Naive thymus-derived CD8-positive, alpha-beta T cell (primary cell): Measurements from ENCODE around the gene AMZ1. TPM values are rescaled to one million over a fixed set of nuclear protein-coding genes. Genes with fewer than 3 reads are reported as not detected.
"Not testable (repeated sequence)": the region's sequence is repeated elsewhere in the genome, so short reads cannot be mapped to it uniquely, and the experiment has no call there.

ENCODE experiments used
- ATAC-seq, 2 donors: fragments of 150-1000 bp; cut with Tn5 transposase in 1 of 2; sonication (Bioruptor Pico), chemical (Tn5 transposase) in 1 of 2; 1 replicate in 1 of 2; 2 replicates in 1 of 2; pipeline ENCODE4 v1.10.0; 2021; ENCODE audit warnings: mild to moderate bottlenecking in 2 of 2, moderate library complexity in 2 of 2
- POLR2A ChIA-PET: fragments of 350-600 bp; sonication (Branson Sonifier 250); formaldehyde crosslinking; loops from one replicate; lab custom pipeline; 2021; ENCODE audit warnings: antibody characterized with exemption; lab: Charles Lee
- DNase-seq, 10 donors: peaks; one replicate each; pipeline versions ENCODE4 v3.0.0 to v3.0.0-alpha.2; 2020 to 2022
- H3K27ac Mint-ChIP-seq, 10 donors: one replicate each; pipeline ENCODE4 v1.8.0; 2020 to 2022; ENCODE audit warnings: mild to moderate bottlenecking in 10 of 10, mixed read lengths in 10 of 10, moderate library complexity in 4 of 10, inconsistent platforms in 1 of 10
- H3K27me3 Mint-ChIP-seq, 5 donors: one replicate each; pipeline ENCODE4 v1.8.0; 2021 to 2022; ENCODE audit warnings: mixed read lengths in 5 of 5
- H3K36me3 Mint-ChIP-seq, 3 donors: one replicate each; pipeline ENCODE4 v1.8.0; 2020 to 2022; ENCODE audit warnings: mixed read lengths in 3 of 3, mild to moderate bottlenecking in 2 of 3, inconsistent platforms in 1 of 3
- H3K4me1 Mint-ChIP-seq, 4 donors: one replicate each; pipeline ENCODE4 v1.8.0; 2021 to 2022; ENCODE audit warnings: mixed read lengths in 4 of 4
- H3K4me3 Mint-ChIP-seq, 10 donors: one replicate each; pipeline ENCODE4 v1.8.0; 2020 to 2022; ENCODE audit warnings: mild to moderate bottlenecking in 10 of 10, mixed read lengths in 10 of 10, moderate library complexity in 6 of 10, inconsistent platforms in 1 of 10
- H3K9me3 Mint-ChIP-seq, 9 donors: one replicate each; pipeline ENCODE4 v1.8.0; 2020 to 2022; ENCODE audit warnings: mixed read lengths in 9 of 9, mild to moderate bottlenecking in 3 of 9, inconsistent platforms in 1 of 9, moderate library complexity in 1 of 9
- polyA plus RNA-seq, 3 donors: library from polyadenylated mRNA; unstranded; fragments of 300-500 nt; fragmentation: Illumina TruSeq; gene quantifications; one replicate each; pipeline ENCODE4 v1.2.3, GENCODE V29; 2021
- total RNA-seq, 8 experiments: library from RNA in 2 of 8; stranded (reverse) in 2 of 8; gene quantifications; one replicate each; pipeline ENCODE4 v1.2.3 and lab custom pipeline; 2021 to 2026

Gene AMZ1
- total and polyA plus RNA-seq, 5 experiments from 2014 or later, result 0.05 TPM; not detected in 4

DNA sequence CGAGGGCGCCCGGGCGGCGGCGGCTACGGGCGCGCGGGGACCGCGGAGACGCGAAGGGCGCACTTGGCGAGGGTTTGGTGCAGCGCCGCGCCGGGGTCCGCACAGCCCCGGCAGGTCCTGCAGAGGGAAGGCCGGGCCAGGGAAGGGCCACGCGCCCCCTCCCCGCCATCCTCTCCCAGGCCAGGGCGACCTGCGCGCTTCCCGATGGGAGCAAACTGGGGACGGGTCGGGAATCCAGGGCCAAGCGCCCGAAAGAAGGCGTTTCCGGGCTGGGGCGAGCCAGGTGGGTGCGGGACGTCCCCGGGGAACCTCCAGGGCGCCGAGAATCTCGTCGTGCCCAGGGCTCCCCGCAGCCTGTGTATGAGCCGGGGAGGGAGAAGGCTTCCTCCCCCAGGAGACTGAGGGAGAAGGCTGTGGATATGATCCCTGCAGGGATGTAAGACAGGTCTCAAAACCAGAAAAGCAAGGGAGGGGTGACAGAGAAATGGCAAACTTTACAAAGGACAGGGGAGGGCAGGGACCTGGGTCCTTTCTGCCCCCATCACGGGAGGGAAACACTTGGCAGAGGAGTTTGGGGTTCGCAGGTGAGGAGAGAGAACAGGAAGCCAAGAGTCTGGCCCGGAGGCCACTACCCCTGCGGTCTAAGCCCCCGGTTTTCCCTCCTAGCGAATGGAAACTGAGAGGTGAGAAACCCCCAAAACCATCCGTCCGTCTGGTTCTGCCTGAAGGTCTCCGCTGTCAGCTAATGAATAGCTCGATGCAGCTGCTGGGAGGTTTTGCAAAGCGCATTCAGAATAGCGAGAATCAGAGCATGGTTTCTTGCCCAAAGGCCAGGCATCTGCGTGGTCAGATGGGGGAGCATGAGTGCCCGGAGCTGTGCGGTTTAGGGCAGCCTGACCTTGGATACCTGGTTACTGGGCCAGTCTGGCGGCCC is 674 bp downstream of the AMZ1 start:
- DNase-seq (peak in 1 of 10 donors; percentile 36), ATAC-seq (peak in 1 of 2 donors; percentile 30)
- POLR2A ChIA-PET, result no interaction called here
- H3K27me3 Mint-ChIP-seq, result peaks cover 17 to 53% (median 41%) of the 10 kb centered on the region in 5 donors
- H3K4me3 Mint-ChIP-seq, result peak overlapping the region in 9 of 10 donors; percentile 5 to 57 (median 38)
- peak overlapping the region in 1 of 10 donors; percentile 25 for H3K27ac Mint-ChIP-seq
- H3K4me1 Mint-ChIP-seq, result peaks cover 5 to 13% (median 8%) of the 10 kb centered on the region in 4 donors
- no peaks in the 10 kb centered on the region for H3K36me3 Mint-ChIP-seq
- no peaks in the 10 kb centered on the region for H3K9me3 Mint-ChIP-seq

GRCh38 chr7:2689343-2689847 is 1.4 kb downstream of the AMZ1 start:
- Mint-ChIP-seq H3K27ac (no peak overlapping the region), H3K4me1 (peaks cover 5 to 13% (median 8%) of the 10 kb centered on the region in 4 donors), H3K27me3 (peaks cover 17 to 53% (median 40%) of the 10 kb centered on the region in 5 donors), H3K4me3 (peak overlapping the region in 1 of 10 donors; percentile 38), H3K9me3 (no peaks in the 10 kb centered on the region), H3K36me3 (no peaks in the 10 kb centered on the region)
- POLR2A ChIA-PET, result no interaction called here
- no peak for ATAC-seq
- DNase-seq, result peak in 1 of 10 donors; percentile 19

GRCh38 chr7:2689951-2690705 is 2.1 kb downstream of the AMZ1 start:
- no peaks in the 10 kb centered on the region for H3K9me3 Mint-ChIP-seq

GRCh38 chr7:2691011-2691707 is 3.2 kb downstream of the AMZ1 start:
- peak in 1 of 10 donors; percentile 57 for DNase-seq
- Mint-ChIP-seq H3K36me3 (no peaks in the 10 kb centered on the region), H3K27ac (peak overlapping the region in 1 of 10 donors; percentile 43), H3K4me1 (peaks cover 5 to 13% (median 8%) of the 10 kb centered on the region in 4 donors), H3K27me3 (peaks cover 16 to 45% (median 34%) of the 10 kb centered on the region in 5 donors), H3K4me3 (no peak overlapping the region), H3K9me3 (no peaks in the 10 kb centered on the region)
- ATAC-seq, result no peak
- POLR2A ChIA-PET, result interaction anchor here (0.7 kb wide), 1 partner anchor 63 kb away, joined by 5 read pairs; no protein-coding TSS in a partner anchor

More at GRCh38 chr7:2689951-2690705, 2.1 kb downstream of the AMZ1 start:
- ATAC-seq (no peak), DNase-seq (peak in 1 of 10 donors; percentile 26)
- H3K4me3 Mint-ChIP-seq, result no peak overlapping the region
- POLR2A ChIA-PET, result interaction anchor here (0.6 kb wide), 1 partner anchor 379 kb away, joined by 3 read pairs; no protein-coding TSS in a partner anchor
- H3K27me3 Mint-ChIP-seq, result peaks cover 17 to 50% (median 40%) of the 10 kb centered on the region in 5 donors
- no peaks in the 10 kb centered on the region for H3K36me3 Mint-ChIP-seq
- peak overlapping the region in 1 of 10 donors; percentile 11 for H3K27ac Mint-ChIP-seq
- peaks cover 5 to 13% (median 8%) of the 10 kb centered on the region in 4 donors for H3K4me1 Mint-ChIP-seq

DNA sequence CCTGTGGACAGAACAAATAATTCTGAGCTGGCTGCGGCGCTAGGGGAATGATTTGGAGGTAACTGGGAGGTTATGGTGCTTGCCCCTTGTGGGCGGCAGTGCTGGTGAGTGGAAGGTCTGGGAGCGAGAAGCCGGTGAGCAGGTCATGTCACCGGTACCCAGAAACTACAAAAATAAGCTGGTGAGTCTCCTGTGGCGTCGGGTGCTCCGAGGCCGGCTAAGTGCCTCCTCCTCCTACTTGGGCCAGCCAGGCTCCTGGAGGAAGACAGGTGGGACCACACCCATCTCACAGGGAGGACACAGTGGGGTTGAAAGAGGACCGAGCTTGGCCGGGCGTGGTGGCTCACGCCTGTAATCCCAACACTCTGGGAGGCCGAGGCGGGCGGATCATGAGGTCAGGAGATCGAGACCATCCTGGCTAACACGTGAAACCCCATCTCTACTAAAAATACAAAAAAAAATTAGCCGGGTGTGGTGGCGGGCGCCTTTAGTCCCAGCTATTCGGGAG is 4.0 kb downstream of the AMZ1 start:
- H3K36me3 Mint-ChIP-seq, H3K9me3 Mint-ChIP-seq, H3K27ac Mint-ChIP-seq, ATAC-seq, H3K4me3 Mint-ChIP-seq: not testable (repeated sequence)
- DNase-seq, result peak in 1 of 10 donors; percentile 40
- POLR2A ChIA-PET, result interaction anchor here (0.6 to 0.7 kb wide), 2 partner anchors 62 to 278 kb away, joined by 3 to 5 read pairs; no protein-coding TSS in a partner anchor
- Mint-ChIP-seq H3K27me3 (peaks cover 14 to 40% (median 30%) of the 10 kb centered on the region in 5 donors), H3K4me1 (peaks cover 5 to 13% (median 8%) of the 10 kb centered on the region in 4 donors)

DNA sequence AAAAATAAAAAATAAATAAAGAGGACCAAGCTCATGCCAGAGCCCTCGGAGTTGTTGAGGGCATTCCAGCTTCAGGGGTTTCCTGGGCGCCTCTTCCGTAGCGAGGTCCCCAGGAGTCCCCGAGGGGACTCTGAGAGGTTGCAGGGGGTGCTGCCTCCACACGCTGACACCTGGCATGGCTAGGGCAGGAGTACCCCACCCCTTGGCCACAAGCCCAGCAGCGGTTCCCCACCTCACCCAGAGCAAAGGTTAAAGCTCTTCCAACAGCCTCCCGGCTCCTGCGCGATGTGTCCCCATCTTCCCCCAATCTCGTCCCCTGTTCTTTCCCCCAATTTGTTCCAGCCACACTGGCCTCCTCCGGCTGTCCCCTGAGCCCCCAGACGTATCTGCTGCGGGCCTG is 4.5 kb downstream of the AMZ1 start:
- ATAC-seq (no peak), DNase-seq (peak in 1 of 10 donors; percentile 35)
- Mint-ChIP-seq H3K4me1 (peaks cover 5 to 16% (median 10%) of the 10 kb centered on the region in 4 donors), H3K4me3 (no peak overlapping the region), H3K36me3 (no peaks in the 10 kb centered on the region), H3K9me3 (no peaks in the 10 kb centered on the region), H3K27ac (no peak overlapping the region), H3K27me3 (peaks cover 10 to 35% (median 25%) of the 10 kb centered on the region in 5 donors)
- POLR2A ChIA-PET, result no interaction called here

DNA sequence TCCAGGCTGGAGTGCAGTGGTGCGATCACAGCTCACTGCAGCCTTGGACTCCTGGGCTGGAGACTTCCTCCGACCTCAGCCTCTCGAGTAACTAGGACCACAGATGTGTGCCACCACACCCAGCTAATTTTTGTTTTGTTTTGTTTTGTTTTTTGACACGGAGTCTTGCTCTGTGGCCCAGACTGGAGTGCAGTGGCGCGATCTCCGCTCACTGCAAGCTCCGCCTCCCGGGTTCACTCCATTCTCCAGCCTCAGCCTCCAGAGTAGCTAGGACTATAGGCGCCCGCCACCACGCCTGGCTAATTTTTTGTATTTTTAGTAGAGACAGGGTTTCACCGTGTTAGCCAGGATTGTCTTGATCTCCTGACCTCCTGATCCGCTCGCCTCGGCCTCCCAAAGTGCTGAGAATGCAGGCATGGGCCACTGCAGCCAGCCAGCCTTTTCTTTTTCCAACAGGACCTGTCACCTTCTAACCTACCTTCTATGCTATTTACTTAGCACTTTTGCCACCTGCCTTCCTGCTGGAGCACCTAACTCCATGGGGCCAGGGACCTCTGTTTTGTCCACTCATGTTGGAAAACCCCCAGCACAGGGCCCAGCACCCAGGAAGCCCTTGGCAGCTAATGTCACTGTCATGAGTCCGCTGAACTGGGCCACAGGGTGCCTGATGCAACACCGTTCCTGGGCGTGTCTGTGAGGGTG is 5.6 kb downstream of the AMZ1 start:
- peak overlapping the region in 2 of 10 donors; percentile 24 to 37 for H3K27ac Mint-ChIP-seq
- not testable (repeated sequence) for H3K36me3 Mint-ChIP-seq, H3K4me3 Mint-ChIP-seq, H3K9me3 Mint-ChIP-seq, DNase-seq, ATAC-seq
- POLR2A ChIA-PET, result interaction anchor here (0.5 to 0.8 kb wide), 2 partner anchors 25 to 172 kb away, joined by 3 to 4 read pairs; no protein-coding TSS in a partner anchor
- peaks cover 10 to 32% (median 24%) of the 10 kb centered on the region in 5 donors for H3K27me3 Mint-ChIP-seq
- peaks cover 7 to 22% (median 14%) of the 10 kb centered on the region in 4 donors for H3K4me1 Mint-ChIP-seq

GRCh38 chr7:2694122-2694436 is 6.1 kb downstream of the AMZ1 start:
- not testable (repeated sequence) for ATAC-seq
- peaks cover 6 to 22% (median 14%) of the 10 kb centered on the region in 4 donors for H3K4me1 Mint-ChIP-seq

DNA sequence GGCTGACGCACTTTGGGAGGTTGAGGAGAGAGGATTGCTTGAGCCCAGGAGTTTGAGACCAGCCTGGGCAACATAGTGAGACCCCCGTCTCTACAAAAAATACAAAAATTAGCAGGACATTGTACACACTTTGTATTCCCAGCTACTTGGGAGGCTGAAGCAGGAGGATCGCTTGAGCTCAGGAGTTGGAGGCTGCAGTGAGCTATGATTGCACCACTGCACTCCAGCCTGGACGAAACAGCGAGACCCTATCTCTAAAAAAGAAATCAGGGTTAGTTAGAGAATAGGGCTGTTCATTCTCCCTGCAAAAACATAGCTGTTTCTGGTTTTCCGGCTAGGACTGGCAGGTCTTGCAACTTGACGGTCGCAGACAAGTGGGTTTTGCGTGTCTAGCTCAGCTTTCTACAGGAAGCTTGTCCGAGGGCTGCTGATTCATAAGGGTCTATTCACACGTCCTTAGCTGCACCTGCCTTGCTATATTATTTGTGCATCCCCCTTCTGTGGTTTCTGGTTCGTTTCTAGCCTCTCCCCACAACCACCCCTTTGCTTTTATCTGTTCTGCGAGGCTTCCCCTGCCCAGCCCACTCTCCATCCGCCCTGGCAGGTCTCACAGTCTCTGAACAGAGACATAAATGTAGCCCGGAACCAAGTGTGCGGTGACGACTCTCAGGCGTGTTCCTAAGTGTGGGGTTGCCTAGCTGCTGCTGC is 10.7 kb downstream of the AMZ1 start:
- Mint-ChIP-seq H3K27ac (peak overlapping the region; percentile 57 to 92 (median 76)), H3K36me3 (no peaks in the 10 kb centered on the region), H3K4me3 (peak overlapping the region; percentile 62 to 86 (median 72)), H3K9me3 (no peaks in the 10 kb centered on the region), H3K4me1 (peaks cover 13 to 34% (median 24%) of the 10 kb centered on the region in 4 donors), H3K27me3 (peaks cover 0 to 3% (median 0%) of the 10 kb centered on the region in 5 donors)
- ATAC-seq (peak; percentile 94), DNase-seq (peak in 9 of 10 donors; percentile 19 to 85 (median 69))
- POLR2A ChIA-PET, result interaction anchor here (0.6 to 3.8 kb wide), 5 partner anchors 10 to 322 kb away, joined by 4 to 26 read pairs (median 5); no protein-coding TSS in a partner anchor

More at GRCh38 chr7:2694122-2694436, 6.1 kb downstream of the AMZ1 start:
- peak overlapping the region in 1 of 10 donors; percentile 18 for H3K27ac Mint-ChIP-seq
- H3K4me3 Mint-ChIP-seq, H3K36me3 Mint-ChIP-seq, H3K9me3 Mint-ChIP-seq: not testable (repeated sequence)
- DNase-seq, result peak in 1 of 10 donors; percentile 40
- POLR2A ChIA-PET, result interaction anchor here (0.8 kb wide), 1 partner anchor 24 kb away, joined by 3 read pairs; no protein-coding TSS in a partner anchor
- H3K27me3 Mint-ChIP-seq, result peaks cover 5 to 26% (median 19%) of the 10 kb centered on the region in 5 donors

- Mint-ChIP-seq H3K27ac (peak overlapping the region; percentile 57 to 92 (median 76)), H3K27me3 (peaks cover 0 to 3% (median 0%) of the 10 kb centered on the region in 5 donors), H3K9me3 (no peaks in the 10 kb centered on the region), H3K4me1 (peaks cover 13 to 34% (median 24%) of the 10 kb centered on the region in 4 donors), H3K36me3 (no peaks in the 10 kb centered on the region), H3K4me3 (peak overlapping the region; percentile 62 to 86 (median 72))
- POLR2A ChIA-PET, result interaction anchor here (0.6 to 3.8 kb wide), 7 partner anchors 10 to 323 kb away, joined by 4 to 26 read pairs (median 5); no protein-coding TSS in a partner anchor
- ATAC-seq (no peak), DNase-seq (no peak)
Observed at GRCh38 chr7:2699289-2699620, 11.3 kb downstream of the AMZ1 start.
